ENCODE measurements around the gene IQGAP2. TPM values are rescaled to one million over a fixed set of nuclear protein-coding genes. Genes with fewer than 3 reads are reported as not detected.

The IQGAP2 gene
- total and polyA plus RNA-seq, 2 of the 8 experiments (the other 6 are each of a cell fraction or from before 2014, with no cell fraction given), result 19.7 to 66.0 TPM

- no peak for TF ChIP-seq BCL11A (IDR thresholded peaks at IDR 0.05; ENCODE audit: low read depth in 2 of 2, low read length in 2 of 2)
Measured at GRCh38 chr5:76594107-76594506, 191.0 kb downstream of the IQGAP2 start (continued).

Measured in H1 (cell line).